Sigmoid colon (tissue), 7 donors: Measurements from ENCODE around the gene OSCAR. TPM values are rescaled to one million over a fixed set of nuclear protein-coding genes. Genes with fewer than 3 reads are reported as not detected.

Experiments
- DNase-seq: peaks from one replicate; pipeline ENCODE4 v3.0.0-alpha.2; 2019
- H3K27ac ChIP-seq, 4 donors: fragments of 200-600 bp; sonication (generic); one replicate each; pipeline ENCODE4 v1.5.1; 2016 to 2019; ENCODE audit warnings: mild to moderate bottlenecking in 1 of 4
- H3K27me3 ChIP-seq, 3 donors: fragments of 200-600 bp; sonication (generic); one replicate each; pipeline ENCODE4 v1.5.1; 2019; ENCODE audit warnings: mild to moderate bottlenecking in 1 of 3
- H3K36me3 ChIP-seq, 4 donors: fragments of 200-600 bp; sonication (generic); one replicate each; pipeline ENCODE4 v1.5.1; 2016 to 2019
- H3K4me1 ChIP-seq, 4 donors: fragments of 200-600 bp; sonication (generic); one replicate each; pipeline ENCODE4 v1.5.1; 2017 to 2019
- H3K4me3 ChIP-seq, 4 donors: fragments of 200-600 bp; sonication (generic); one replicate each; pipeline ENCODE4 v1.5.1; 2017 to 2019; ENCODE audit warnings: mild to moderate bottlenecking in 2 of 4, moderate library complexity in 1 of 4
- H3K9me3 ChIP-seq, 4 donors: fragments of 200-600 bp in 3 of 4; sonication (generic) in 3 of 4; one replicate each; pipeline versions ENCODE4 v1.5.1 to v1.6.1; 2013 to 2019
- EP300 ChIP-seq, 4 donors: sonication (generic); formaldehyde crosslinking; IDR thresholded peaks; one replicate each; pipeline ENCODE4 v1.6.1; 2017; ENCODE audit warnings: antibody characterized with exemption in 4 of 4
- POLR2A ChIP-seq, 2 donors: fragments of 450-650 bp; IDR thresholded peaks; one replicate each; pipeline ENCODE4 v1.6.1; 2016; ENCODE audit warnings: antibody characterized with exemption in 2 of 2, mild to moderate bottlenecking in 2 of 2, moderate library complexity in 2 of 2
- POLR2AphosphoS5 ChIP-seq, 4 donors: sonication (generic); formaldehyde crosslinking; IDR thresholded peaks; one replicate each; pipeline ENCODE4 v1.6.1; 2017; ENCODE audit warnings: antibody characterized with exemption in 4 of 4
- WGBS, 2 donors: extraction: QIAGEN DNeasy Blood & Tissue Kit; methylation state at CpG; one replicate each; pipeline ENCODE4 v1.1.7; 2013; 5-methylcytosine and 5-hydroxymethylcytosine counted together
- intact Hi-C: fragments of 100-400 bp; cut with DNase I; formaldehyde crosslinking; loops from one replicate; pipeline ENCODE4 v1.15.1; 2023
- polyA plus RNA-seq, 3 donors: library from polyadenylated mRNA; stranded (reverse); fragments of 200-250 nt; gene quantifications; one replicate each; pipeline ENCODE4 v1.2.3, GENCODE V29; 2013
- total RNA-seq, 4 donors: library from RNA; depleted of rRNA; stranded (reverse); fragments of >200 nt; gene quantifications; one replicate each; pipeline ENCODE4 v1.1.0, GENCODE V29; 2016
- TF ChIP-seq, protein P1 (sequence below), 4 experiments: fragments of 450-650 bp in 3 of 4; fragments of 200-600 bp in 1 of 4; IDR thresholded peaks; one replicate each; pipeline ENCODE4 v1.5.1; 2016 to 2019; ENCODE audit warnings: antibody characterized with exemption in 4 of 4, mild to moderate bottlenecking in 3 of 4, moderate library complexity in 2 of 4
- donor health status: healthy with polysubstance abuse.
- donor health status: Bipolar disorder and iron deficiency.
- donor health status: healthy.

The OSCAR gene
- total and polyA plus RNA-seq, 7 donors: 0.93 to 4.2 (median 3.1) TPM; not detected in 3

DNA sequence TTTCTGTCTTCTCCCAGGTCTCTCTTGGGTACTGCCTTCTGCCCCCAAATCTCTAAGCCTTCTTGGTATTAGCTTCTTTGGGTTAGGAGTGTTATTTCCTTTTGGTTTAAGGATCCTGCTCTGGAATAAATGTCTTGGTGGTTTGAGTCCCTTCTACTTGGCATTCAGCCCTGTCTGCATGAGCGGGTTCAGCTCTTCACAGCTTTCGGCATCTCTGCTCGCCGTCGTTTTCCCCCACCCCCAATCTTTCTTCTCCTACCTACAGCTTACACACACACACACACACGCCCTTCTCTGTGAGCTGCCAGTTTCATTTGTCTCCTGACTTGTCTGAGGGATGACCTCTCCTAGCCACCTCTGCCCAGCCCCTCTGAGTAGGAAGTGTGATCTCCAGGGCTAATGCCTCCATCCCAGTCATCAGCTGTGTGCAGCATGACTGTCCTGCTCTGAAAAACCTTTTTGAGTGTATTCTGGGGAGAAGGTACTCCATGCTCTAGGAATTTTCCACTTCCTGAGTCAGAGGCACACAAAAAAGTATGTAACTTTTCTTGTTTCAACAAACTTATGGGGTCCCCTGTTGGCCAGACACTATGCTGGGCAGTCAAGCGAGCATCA is 41.7 kb upstream of the OSCAR start:
- H3K27me3 ChIP-seq: no peaks in the 10 kb centered on the region
- H3K4me3 ChIP-seq: no peak overlapping the region
- TF ChIP-seq POLR2AphosphoS5 (IDR thresholded peaks at IDR 0.05) (no peak), EP300 (IDR thresholded peaks at IDR 0.05) (no peak), POLR2A (IDR thresholded peaks at IDR 0.05) (no peak)
- TF ChIP-seq, protein P1, sequence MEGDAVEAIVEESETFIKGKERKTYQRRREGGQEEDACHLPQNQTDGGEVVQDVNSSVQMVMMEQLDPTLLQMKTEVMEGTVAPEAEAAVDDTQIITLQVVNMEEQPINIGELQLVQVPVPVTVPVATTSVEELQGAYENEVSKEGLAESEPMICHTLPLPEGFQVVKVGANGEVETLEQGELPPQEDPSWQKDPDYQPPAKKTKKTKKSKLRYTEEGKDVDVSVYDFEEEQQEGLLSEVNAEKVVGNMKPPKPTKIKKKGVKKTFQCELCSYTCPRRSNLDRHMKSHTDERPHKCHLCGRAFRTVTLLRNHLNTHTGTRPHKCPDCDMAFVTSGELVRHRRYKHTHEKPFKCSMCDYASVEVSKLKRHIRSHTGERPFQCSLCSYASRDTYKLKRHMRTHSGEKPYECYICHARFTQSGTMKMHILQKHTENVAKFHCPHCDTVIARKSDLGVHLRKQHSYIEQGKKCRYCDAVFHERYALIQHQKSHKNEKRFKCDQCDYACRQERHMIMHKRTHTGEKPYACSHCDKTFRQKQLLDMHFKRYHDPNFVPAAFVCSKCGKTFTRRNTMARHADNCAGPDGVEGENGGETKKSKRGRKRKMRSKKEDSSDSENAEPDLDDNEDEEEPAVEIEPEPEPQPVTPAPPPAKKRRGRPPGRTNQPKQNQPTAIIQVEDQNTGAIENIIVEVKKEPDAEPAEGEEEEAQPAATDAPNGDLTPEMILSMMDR (IDR thresholded peaks at IDR 0.05): no peak
- 85 to 89% methylated on average over 7 of the region's 7 CpGs for WGBS, 2 donors
- DNase-seq: no peak
- H3K27ac ChIP-seq: no peak overlapping the region
- intact Hi-C loops: no loop called here
- H3K4me1 ChIP-seq: peaks cover 0 to 46% (median 36%) of the 10 kb centered on the region in 4 donors
- H3K36me3 ChIP-seq: peaks cover 45 to 58% (median 48%) of the 10 kb centered on the region in 4 donors
- no peaks in the 10 kb centered on the region for H3K9me3 ChIP-seq

DNA sequence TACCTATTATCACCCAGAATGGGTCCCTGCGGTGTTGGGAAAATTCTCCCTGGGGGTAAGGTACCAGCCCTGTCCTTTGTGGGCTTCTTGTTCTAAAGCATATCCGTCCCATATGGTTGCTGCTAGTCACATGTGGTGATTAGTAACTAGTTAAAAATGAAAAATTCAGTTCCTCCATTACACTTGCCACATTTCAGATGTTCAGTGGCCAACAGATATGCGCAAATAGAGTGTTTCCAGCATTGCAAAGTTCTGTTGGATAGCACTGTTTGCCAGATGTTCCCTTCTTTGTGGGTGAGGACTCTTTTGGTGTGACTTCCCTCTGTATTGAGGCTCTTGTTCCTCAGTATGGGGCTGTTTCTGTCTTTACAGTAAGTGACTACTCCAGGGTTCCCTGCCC is 40.8 kb upstream of the OSCAR start:
- intact Hi-C loops: no loop called here
- TF ChIP-seq EP300 (IDR thresholded peaks at IDR 0.05): no peak
- no peak for TF ChIP-seq POLR2AphosphoS5 (IDR thresholded peaks at IDR 0.05)
- TF ChIP-seq POLR2A (IDR thresholded peaks at IDR 0.05): no peak
- TF ChIP-seq, protein P1 (IDR thresholded peaks at IDR 0.05): no peak
- WGBS, 2 donors: 83 to 93% methylated on average over 3 of the region's 3 CpGs
- H3K27ac ChIP-seq: no peak overlapping the region
- peaks cover 36 to 49% (median 38%) of the 10 kb centered on the region in 4 donors for H3K36me3 ChIP-seq
- no peak for DNase-seq
- no peaks in the 10 kb centered on the region for H3K27me3 ChIP-seq
- H3K4me3 ChIP-seq: no peak overlapping the region
- no peaks in the 10 kb centered on the region for H3K9me3 ChIP-seq
- H3K4me1 ChIP-seq: peaks cover 0 to 43% (median 37%) of the 10 kb centered on the region in 4 donors

DNA sequence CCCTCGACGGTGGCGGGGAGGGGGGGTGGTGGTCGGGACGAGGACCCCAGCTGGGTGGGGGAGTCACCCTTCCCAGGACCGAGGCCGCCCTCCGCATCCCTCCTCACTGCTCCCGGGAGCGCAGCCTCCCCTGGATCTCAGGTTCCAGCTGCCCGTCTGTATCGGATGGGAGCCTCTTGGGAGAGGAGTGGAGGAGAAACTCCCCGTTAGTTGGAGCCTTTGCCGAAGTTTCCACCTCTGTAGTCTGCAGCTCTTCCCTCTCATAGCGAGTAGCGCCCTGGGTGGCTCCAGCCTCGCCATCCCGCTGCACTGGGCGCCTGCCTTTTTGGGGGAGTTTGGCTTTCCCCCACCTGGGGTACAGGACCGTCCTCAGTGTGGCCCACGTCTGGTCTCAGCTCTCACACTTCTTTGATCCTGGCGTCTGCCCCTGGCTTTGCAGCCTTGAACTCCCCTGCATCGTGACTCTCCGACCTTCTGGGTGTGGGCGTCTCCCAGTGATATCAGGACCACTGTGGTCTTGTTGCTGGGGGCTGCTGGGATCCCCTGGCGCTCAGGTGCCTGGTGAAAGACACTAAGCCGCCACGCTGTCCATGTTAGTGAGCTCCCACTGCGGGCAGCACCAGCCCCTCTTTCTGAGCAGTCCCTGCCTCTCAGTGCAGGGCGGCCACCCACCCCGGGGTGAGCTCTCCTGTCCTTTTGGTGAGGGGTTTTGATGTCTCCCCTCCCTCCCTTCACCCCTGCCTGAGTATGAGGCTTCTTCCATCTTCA is 38.1 kb upstream of the OSCAR start:
- 25 to 35% methylated on average over 31 of the region's 31 CpGs for WGBS, 2 donors
- H3K27me3 ChIP-seq: no peaks in the 10 kb centered on the region
- H3K9me3 ChIP-seq: no peaks in the 10 kb centered on the region
- H3K4me3 ChIP-seq: peak overlapping the region; percentile 99 to 100 (median 100)
- TF ChIP-seq, protein P1 (IDR thresholded peaks at IDR 0.05): no peak
- TF ChIP-seq POLR2A (IDR thresholded peaks at IDR 0.05): no peak
- TF ChIP-seq EP300 (IDR thresholded peaks at IDR 0.05): no peak
- no peak for TF ChIP-seq POLR2AphosphoS5 (IDR thresholded peaks at IDR 0.05)
- peaks cover 0 to 51% (median 44%) of the 10 kb centered on the region in 4 donors for H3K4me1 ChIP-seq
- H3K36me3 ChIP-seq: peaks cover 11 to 22% (median 12%) of the 10 kb centered on the region in 4 donors
- no peak for DNase-seq
- peak overlapping the region; percentile 96 to 99 (median 96) for H3K27ac ChIP-seq
- intact Hi-C loops: loop anchor here (2.0 kb wide), 1 partner anchor 20 kb away; the partner anchor contains the start of gene LENG1

DNA sequence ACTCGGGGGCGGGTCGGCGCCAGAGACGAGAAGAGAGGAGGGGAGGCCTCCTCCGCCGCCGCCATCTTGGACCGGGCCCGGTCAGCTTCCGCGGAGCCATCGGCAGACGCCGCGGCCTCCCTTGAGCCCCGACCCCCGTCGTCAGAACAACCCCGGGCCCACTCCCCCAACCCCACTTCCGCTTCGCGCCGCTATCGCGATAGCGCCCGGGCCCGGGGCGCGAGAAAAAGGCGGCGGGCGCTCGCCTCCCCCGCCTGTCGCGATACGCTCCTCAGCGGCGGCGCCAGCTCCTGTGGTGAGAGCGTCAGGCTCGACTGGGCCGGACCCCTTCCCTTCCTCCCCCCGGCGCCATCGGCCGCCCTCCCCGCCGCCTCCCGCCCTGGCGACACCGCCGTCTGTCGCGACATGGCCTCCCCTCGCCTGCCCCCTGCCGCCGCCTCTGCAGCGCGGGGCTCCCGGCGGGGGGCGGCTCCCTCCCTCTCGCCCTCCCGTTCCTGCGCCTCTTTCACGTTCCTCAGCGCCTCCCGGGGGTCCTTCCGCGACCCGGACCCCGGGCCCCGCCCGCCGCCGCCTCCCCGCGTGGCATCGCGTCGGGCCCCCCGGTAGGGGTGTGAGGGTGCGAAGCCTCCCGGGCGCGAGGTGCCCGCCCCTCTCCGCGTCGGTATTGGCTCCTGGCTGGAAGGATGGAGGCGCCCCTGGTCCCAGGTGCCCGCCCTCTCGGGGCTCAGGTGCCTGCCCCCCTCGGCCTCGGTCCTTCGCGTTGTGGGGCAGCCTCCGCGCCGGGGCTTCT is 37.3 kb upstream of the OSCAR start, which contains the start of gene CNOT3:
Gene CNOT3, plus strand, starts transcription at position 64 of the 790 bp plus-strand sequence. CDS start 5,217 bp downstream, outside the sequence.
- peak within 1 kb of the TSS; percentile 99 to 100 (median 100) for H3K4me3 ChIP-seq
- H3K27ac ChIP-seq: peak within 1 kb of the TSS; percentile 96 to 99 (median 96)
- TF ChIP-seq POLR2AphosphoS5 (IDR thresholded peaks at IDR 0.05): peak; percentile 79 to 97 (median 94)
- TF ChIP-seq, protein P1 (IDR thresholded peaks at IDR 0.05): no peak
- no peak for TF ChIP-seq EP300 (IDR thresholded peaks at IDR 0.05)
- TF ChIP-seq POLR2A (IDR thresholded peaks at IDR 0.05): peak; percentile 75 to 83
- intact Hi-C loops: loop anchor here (2.0 kb wide), 2 partner anchors 21 to 23 kb away; partner anchors contain the start of genes LENG1, PRPF31 and TFPT
- DNase-seq: no peak
- WGBS, 2 donors: 0 to 1% methylated on average over 103 of the region's 103 CpGs
- H3K36me3 ChIP-seq: peaks cover 3 to 18% (median 4%) of the 10 kb centered on the region in 4 donors
- peaks cover 0 to 51% (median 44%) of the 10 kb centered on the region in 4 donors for H3K4me1 ChIP-seq
- H3K27me3 ChIP-seq: no peaks in the 10 kb centered on the region
- H3K9me3 ChIP-seq: no peaks in the 10 kb centered on the region
